Activated CD4-positive, alpha-beta T cell treated with anti-CD3 and anti-CD28 coated beads, Interleukin-2, amount 10 ng/mL, durations not matched to agents 7 days and 5 days (primary cell): ENCODE data around the gene RRAGD. TPM values are rescaled to one million over a fixed set of nuclear protein-coding genes. Genes with fewer than 3 reads are reported as not detected.
A peak's percentile ranks its signal among the peaks of the same experiment; 100 is the strongest.

Experiments used
- CTCF ChIA-PET: fragments of 350-600 bp; sonication (Branson Sonifier 250); formaldehyde crosslinking; loops from one replicate; lab custom pipeline; 2021; ENCODE audit warnings: antibody characterized with exemption; lab: Charles Lee
- POLR2A ChIA-PET: fragments of 350-600 bp; sonication (Branson Sonifier 250); formaldehyde crosslinking; loops from one replicate; lab custom pipeline; 2021; ENCODE audit warnings: antibody characterized with exemption; lab: Charles Lee
- DNase-seq: peaks from one replicate; pipeline ENCODE4 v3.0.0-alpha.2; 2020
- H3K27ac Mint-ChIP-seq: one replicate; pipeline ENCODE4 v1.8.0; 2021; ENCODE audit warnings: mild to moderate bottlenecking, moderate library complexity, mixed read lengths
- H3K27me3 Mint-ChIP-seq: one replicate; pipeline ENCODE4 v1.8.0; 2021; ENCODE audit warnings: mixed read lengths
- H3K36me3 Mint-ChIP-seq: one replicate; pipeline ENCODE4 v1.8.0; 2021; ENCODE audit warnings: low read depth, mixed read lengths
- H3K4me1 Mint-ChIP-seq: one replicate; pipeline ENCODE4 v1.8.0; 2021; ENCODE audit warnings: mixed read lengths
- H3K4me3 Mint-ChIP-seq: one replicate; pipeline ENCODE4 v1.8.0; 2021; ENCODE audit warnings: mild to moderate bottlenecking, moderate library complexity, mixed read lengths
- H3K9me3 Mint-ChIP-seq: one replicate; pipeline ENCODE4 v1.8.0; 2021; ENCODE audit warnings: mixed read lengths
- total RNA-seq, 2 experiments: library from RNA; stranded (reverse); gene quantifications; one replicate each; pipeline ENCODE4 v1.2.3, GENCODE V29; 2021

RRAGD gene
- 1 to 10 TPM; 8.8 TPM for total RNA-seq

- Mint-ChIP-seq H3K4me3 (peak within 1 kb of the TSS; percentile 90), H3K36me3 (peaks cover 2% of the 10 kb centered on the region), H3K4me1 (peaks cover 20% of the 10 kb centered on the region), H3K27me3 (peaks cover 35% of the 10 kb centered on the region), H3K9me3 (no peaks in the 10 kb centered on the region), H3K27ac (peak within 1 kb of the TSS; percentile 91)
- ChIA-PET POLR2A (interaction anchor here (0.5 kb wide), 1 partner anchor 10 kb away, joined by 3 read pairs; no protein-coding TSS in a partner anchor), CTCF (interaction anchor here (1.1 to 1.4 kb wide), 3 partner anchors 10 to 36 kb away, joined by 3 to 4 read pairs (median 3); no protein-coding TSS in a partner anchor)
- DNase-seq = peak; percentile 70
Measured at GRCh38 chr6:89412071-89413005, at the start of gene RRAGD. Gene RRAGD, minus strand, starts transcription at chr6:89412273. Its CDS starts 280 bp downstream, at chr6:89411993.

- ChIA-PET CTCF (no interaction called here), POLR2A (no interaction called here)
- peaks cover 6% of the 10 kb centered on the region for H3K9me3 Mint-ChIP-seq
- no peak overlapping the region for H3K4me3 Mint-ChIP-seq
- no peak overlapping the region for H3K27ac Mint-ChIP-seq
- DNase-seq = no peak
- no peaks in the 10 kb centered on the region for H3K4me1 Mint-ChIP-seq
- no peaks in the 10 kb centered on the region for H3K36me3 Mint-ChIP-seq
- no peaks in the 10 kb centered on the region for H3K27me3 Mint-ChIP-seq
Measured at GRCh38 chr6:89460713-89461112, 48.6 kb upstream of the RRAGD start.

- no peaks in the 10 kb centered on the region for H3K27me3 Mint-ChIP-seq
- H3K36me3 Mint-ChIP-seq = no peaks in the 10 kb centered on the region
- POLR2A ChIA-PET = no interaction called here
- H3K27ac Mint-ChIP-seq = no peak overlapping the region
- CTCF ChIA-PET = interaction anchor here (1.0 kb wide), 1 partner anchor 18 kb away, joined by 3 read pairs; no protein-coding TSS in a partner anchor
- H3K4me3 Mint-ChIP-seq = no peak overlapping the region
- peaks cover 9% of the 10 kb centered on the region for H3K9me3 Mint-ChIP-seq
- no peak for DNase-seq
- H3K4me1 Mint-ChIP-seq = no peaks in the 10 kb centered on the region
Measured at GRCh38 chr6:89459501-89459900, 47.4 kb upstream of the RRAGD start.

- POLR2A ChIA-PET = interaction anchor here (0.5 kb wide), 1 partner anchor 19 kb away, joined by 3 read pairs; no protein-coding TSS in a partner anchor
- CTCF ChIA-PET = interaction anchor here (0.8 to 1.0 kb wide), 2 partner anchors 16 to 17 kb away, joined by 3 read pairs; no protein-coding TSS in a partner anchor
Measured at GRCh38 chr6:89458704-89459103, 46.6 kb upstream of the RRAGD start.

GRCh38 chr6:89454300-89454699 lies 42.2 kb upstream of the RRAGD start:
- Mint-ChIP-seq H3K9me3 (peaks cover 9% of the 10 kb centered on the region), H3K27me3 (no peaks in the 10 kb centered on the region), H3K4me1 (no peaks in the 10 kb centered on the region), H3K36me3 (no peaks in the 10 kb centered on the region), H3K4me3 (no peak overlapping the region), H3K27ac (no peak overlapping the region)
- ChIA-PET CTCF (interaction anchor here (0.6 kb wide), 1 partner anchor 14 kb away, joined by 4 read pairs; no protein-coding TSS in a partner anchor), POLR2A (no interaction called here)
- DNase-seq = no peak

More at GRCh38 chr6:89458704-89459103, 46.6 kb upstream of the RRAGD start:
- Mint-ChIP-seq H3K36me3 (no peaks in the 10 kb centered on the region), H3K4me3 (no peak overlapping the region), H3K9me3 (peaks cover 9% of the 10 kb centered on the region), H3K27me3 (no peaks in the 10 kb centered on the region), H3K27ac (no peak overlapping the region), H3K4me1 (no peaks in the 10 kb centered on the region)
- no peak for DNase-seq

- CTCF ChIA-PET = interaction anchor here (1.1 to 2.3 kb wide), 3 partner anchors 12 to 20 kb away, joined by 3 to 5 read pairs (median 4); partner anchors contain the start of gene ANKRD6
- peaks cover 7% of the 10 kb centered on the region for H3K9me3 Mint-ChIP-seq
- no peak overlapping the region for H3K4me3 Mint-ChIP-seq
- no peak overlapping the region for H3K27ac Mint-ChIP-seq
- no peak for DNase-seq
- no peaks in the 10 kb centered on the region for H3K27me3 Mint-ChIP-seq
- POLR2A ChIA-PET = no interaction called here
- H3K4me1 Mint-ChIP-seq = no peaks in the 10 kb centered on the region
- H3K36me3 Mint-ChIP-seq = no peaks in the 10 kb centered on the region
Measured at GRCh38 chr6:89452281-89452680, 40.2 kb upstream of the RRAGD start.

- Mint-ChIP-seq H3K27ac (no peak overlapping the region), H3K4me1 (no peaks in the 10 kb centered on the region), H3K36me3 (no peaks in the 10 kb centered on the region), H3K9me3 (no peaks in the 10 kb centered on the region), H3K27me3 (peaks cover 1% of the 10 kb centered on the region), H3K4me3 (no peak overlapping the region)
- POLR2A ChIA-PET = no interaction called here
- DNase-seq = no peak
- CTCF ChIA-PET = interaction anchor here (0.7 to 1.5 kb wide), 2 partner anchors 13 to 228 kb away, joined by 3 read pairs; no protein-coding TSS in a partner anchor
Measured at GRCh38 chr6:89449193-89449592, 37.1 kb upstream of the RRAGD start.

- ChIA-PET CTCF (no interaction called here), POLR2A (no interaction called here)
- no peak overlapping the region for H3K27ac Mint-ChIP-seq
- H3K27me3 Mint-ChIP-seq = peaks cover 11% of the 10 kb centered on the region
- DNase-seq = no peak
- no peak overlapping the region for H3K4me3 Mint-ChIP-seq
- H3K36me3 Mint-ChIP-seq = no peaks in the 10 kb centered on the region
- H3K9me3 Mint-ChIP-seq = no peaks in the 10 kb centered on the region
- no peaks in the 10 kb centered on the region for H3K4me1 Mint-ChIP-seq
Measured at GRCh38 chr6:89443658-89444057, 31.6 kb upstream of the RRAGD start.

- ChIA-PET CTCF (interaction anchor here (0.6 to 1.2 kb wide), 3 partner anchors 11 to 1699 kb away, joined by 3 read pairs; no protein-coding TSS in a partner anchor), POLR2A (no interaction called here)
- Mint-ChIP-seq H3K36me3 (no peaks in the 10 kb centered on the region), H3K4me1 (peaks cover 2% of the 10 kb centered on the region), H3K27ac (no peak overlapping the region), H3K4me3 (no peak overlapping the region), H3K9me3 (no peaks in the 10 kb centered on the region), H3K27me3 (peaks cover 19% of the 10 kb centered on the region)
- no peak for DNase-seq
Measured at GRCh38 chr6:89440200-89440599, 28.1 kb upstream of the RRAGD start.

- Mint-ChIP-seq H3K36me3 (no peaks in the 10 kb centered on the region), H3K4me3 (no peak overlapping the region), H3K27ac (no peak overlapping the region), H3K9me3 (no peaks in the 10 kb centered on the region), H3K27me3 (peaks cover 25% of the 10 kb centered on the region), H3K4me1 (peaks cover 10% of the 10 kb centered on the region)
- DNase-seq = no peak
- ChIA-PET CTCF (no interaction called here), POLR2A (no interaction called here)
Measured at GRCh38 chr6:89439014-89439413, 26.9 kb upstream of the RRAGD start.

- POLR2A ChIA-PET = no interaction called here
Measured at GRCh38 chr6:89438248-89438647, 26.2 kb upstream of the RRAGD start.

GRCh38 chr6:89436226-89436625 lies 24.2 kb upstream of the RRAGD start:
- H3K4me3 Mint-ChIP-seq = no peak overlapping the region
- POLR2A ChIA-PET = no interaction called here

More at GRCh38 chr6:89438248-89438647, 26.2 kb upstream of the RRAGD start:
- Mint-ChIP-seq H3K27ac (no peak overlapping the region), H3K4me1 (peaks cover 14% of the 10 kb centered on the region), H3K36me3 (no peaks in the 10 kb centered on the region), H3K4me3 (no peak overlapping the region), H3K27me3 (peaks cover 25% of the 10 kb centered on the region), H3K9me3 (no peaks in the 10 kb centered on the region)
- CTCF ChIA-PET = interaction anchor here (0.7 to 1.4 kb wide), 2 partner anchors 174 to 456 kb away, joined by 3 to 4 read pairs; no protein-coding TSS in a partner anchor
- DNase-seq = no peak

More at GRCh38 chr6:89436226-89436625, 24.2 kb upstream of the RRAGD start:
- DNase-seq = no peak
- peaks cover 24% of the 10 kb centered on the region for H3K4me1 Mint-ChIP-seq
- no peak overlapping the region for H3K27ac Mint-ChIP-seq
- peaks cover 22% of the 10 kb centered on the region for H3K27me3 Mint-ChIP-seq
- no peaks in the 10 kb centered on the region for H3K36me3 Mint-ChIP-seq
- CTCF ChIA-PET = interaction anchor here (1.5 kb wide), 1 partner anchor 16 kb away, joined by 4 read pairs; no protein-coding TSS in a partner anchor
- no peaks in the 10 kb centered on the region for H3K9me3 Mint-ChIP-seq
